ENCODE data around the gene DNAH11. TPM values are rescaled to one million over a fixed set of nuclear protein-coding genes. Genes with fewer than 3 reads are reported as not detected.

Gene DNAH11
- total and polyA plus RNA-seq, 2 of the 8 experiments (the other 6 are each of a cell fraction or from before 2014, with no cell fraction given) = 1.8 to 4.9 TPM

DNA sequence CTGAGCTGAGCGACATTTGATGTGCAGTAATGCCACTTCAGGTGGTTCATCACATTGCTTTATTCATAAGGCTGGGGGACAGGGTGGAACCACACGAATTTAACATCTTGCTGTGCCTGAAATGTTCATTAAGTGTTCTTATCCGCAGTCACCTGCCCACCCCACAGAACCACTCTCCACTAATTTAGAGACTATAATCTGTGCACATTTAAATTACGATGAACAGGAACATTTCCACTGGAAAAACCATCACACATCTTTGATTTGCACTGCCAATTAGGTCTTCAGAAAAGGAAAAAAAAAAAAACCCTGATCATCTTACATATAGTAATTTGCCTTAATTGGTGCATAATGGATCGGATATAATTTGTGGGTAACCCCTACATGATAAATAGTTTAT is 400.6 kb downstream of the DNAH11 start:
- no peak overlapping the region for H2BK5ac ChIP-seq (ENCODE audit: low read depth, low read length)
- H3K4me3 ChIP-seq (ENCODE audit: extremely low read depth in 1 of 4, insufficient read depth in 2 of 4, low read depth in 3 of 4, low read length in 4 of 4) = peak overlapping the region in 1 of 4 experiments; percentile 83; a peak in 2 of 8 replicates
- H3K23me2 ChIP-seq (ENCODE audit: low read depth, low read length) = peaks cover 4% of the 10 kb centered on the region; the same call in 1 of the 2 replicates
- H3K18ac ChIP-seq (ENCODE audit: extremely low read depth, low read length) = no peak overlapping the region
- H3K36me3 ChIP-seq (ENCODE audit: control insufficient read depth in 2 of 4, insufficient read depth in 4 of 4, low read length in 3 of 4) = peaks cover 0 to 10% (median 0%) of the 10 kb centered on the region in 4 experiments; a peak in 1 of 8 replicates
- no peak overlapping the region for H3K4ac ChIP-seq (replicated peaks; ENCODE audit: insufficient read length, low read depth, low read length)
- H3K56ac ChIP-seq (replicated peaks; ENCODE audit: insufficient read length, low read depth, low read length) = no peak overlapping the region
- ChIA-PET POLR2A (ENCODE audit: partially characterized antibody) (interaction anchor here (0.7 to 2.7 kb wide), 4 partner anchors 11 to 29 kb away, joined by 3 to 12 read pairs (median 8); no protein-coding TSS in a partner anchor), CTCF (ENCODE audit: partially characterized antibody) (interaction anchor here (0.9 to 1.5 kb wide), 3 partner anchors 17 to 140 kb away, joined by 3 to 4 read pairs (median 4); no protein-coding TSS in a partner anchor)
- H4K8ac ChIP-seq (ENCODE audit: extremely low read depth, insufficient read depth, low read length) = no peak overlapping the region
- no peak overlapping the region for H2AFZ ChIP-seq (ENCODE audit: low read length)
- 88% methylated on average over 5 of the region's 5 CpGs; no CpG with 5 or more reads in 1 of the 2 experiments for WGBS, 2 experiments (ENCODE audit: extremely low coverage in 1 of 2, insufficient coverage in 1 of 2, insufficient read length in 1 of 2, insufficient replicate concordance in 2 of 2, low coverage in 1 of 2, low lambda C conversion rate in 2 of 2, missing lambda C conversion rate in 1 of 2)
- no peak overlapping the region; a peak in 1 of 7 replicates for H3K9ac ChIP-seq (replicated peaks in 1 of 4; ENCODE audit: extremely low read depth in 1 of 4, low read depth in 3 of 4, low read length in 3 of 4)
- peaks cover 4 to 26% (median 23%) of the 10 kb centered on the region in 4 experiments; a peak in 6 of 7 replicates for H3K4me1 ChIP-seq (replicated peaks in 1 of 4; ENCODE audit: control insufficient read depth in 3 of 4, insufficient read depth in 4 of 4, low read length in 3 of 4)
- no peak overlapping the region for H2BK15ac ChIP-seq (ENCODE audit: low read length)
- no peak for FAIRE-seq
- no peak for DNase-seq (ENCODE audit: low read depth in 1 of 2, low spot score in 2 of 2)
- peaks cover 12 to 19% of the 10 kb centered on the region in 2 experiments for H4K20me1 ChIP-seq (replicated peaks in 1 of 2; ENCODE audit: control insufficient read depth in 1 of 2, insufficient read depth in 2 of 2, low read length in 2 of 2)
- H3K27ac ChIP-seq (ENCODE audit: low read depth, low read length) = no peak overlapping the region
- no peak overlapping the region for H2AK5ac ChIP-seq (ENCODE audit: low read depth, low read length)
- H3K27me3 ChIP-seq (replicated peaks in 1 of 4; ENCODE audit: control insufficient read depth in 3 of 4, extremely low read depth in 1 of 4, insufficient read depth in 3 of 4, low read length in 3 of 4) = no peaks in the 10 kb centered on the region
- H3K79me1 ChIP-seq (ENCODE audit: low read depth, low read length) = peaks cover 13% of the 10 kb centered on the region
- no peak overlapping the region for H4K91ac ChIP-seq (replicated peaks; ENCODE audit: insufficient read length, low read length)
- TF ChIP-seq CTBP2 (IDR thresholded peaks at IDR 0.05; ENCODE audit: borderline replicate concordance, insufficient read depth, insufficient read length, low read length) (no peak), RBBP5 (IDR thresholded peaks at IDR 0.05; ENCODE audit: borderline replicate concordance, low read depth, low read length) (no peak), NRF1 (IDR thresholded peaks at IDR 0.05; ENCODE audit: low read depth, low read length) (no peak)
- H3K79me2 ChIP-seq (ENCODE audit: control insufficient read depth in 1 of 2, insufficient read depth in 2 of 2, low read length in 2 of 2) = peaks cover 21 to 66% of the 10 kb centered on the region in 2 experiments
- H3K14ac ChIP-seq (ENCODE audit: insufficient read length) = no peak overlapping the region
- H3K23ac ChIP-seq (ENCODE audit: insufficient read length) = no peak overlapping the region
- H2BK120ac ChIP-seq (replicated peaks; ENCODE audit: low read depth, low read length) = no peak overlapping the region
- H3K4me2 ChIP-seq (ENCODE audit: insufficient read depth in 1 of 2, low read depth in 2 of 2, low read length in 2 of 2) = peak overlapping the region; percentile 36 to 76; a peak in 3 of 4 replicates
- H3K9me3 ChIP-seq (ENCODE audit: insufficient read depth in 2 of 2, low read depth in 1 of 2, low read length in 1 of 2) = no peaks in the 10 kb centered on the region
- H4K5ac ChIP-seq (ENCODE audit: insufficient read length, low read depth, low read length) = no peak overlapping the region
- no peak overlapping the region for H2BK12ac ChIP-seq (ENCODE audit: low read depth, low read length)
- H2BK20ac ChIP-seq (ENCODE audit: low read length) = no peak overlapping the region
